Tibial artery (tissue), 4 donors: ENCODE data around the gene COLGALT1.
"Not testable (repeated sequence)": the region's sequence is repeated elsewhere in the genome, so short reads cannot be mapped to it uniquely, and the experiment has no call there.

ENCODE experiments used
- DNase-seq, 2 donors: peaks; one replicate each; pipeline ENCODE4 v3.0.0-alpha.2; 2019
- H3K27ac ChIP-seq, 2 donors: fragments of 200-600 bp; sonication (generic) in 1 of 2; 1 replicate in 1 of 2; 2 replicates in 1 of 2; pipeline ENCODE4 v1.5.1; 2018 to 2019; ENCODE audit warnings: mild to moderate bottlenecking in 1 of 2
- H3K27me3 ChIP-seq, 2 donors: fragments of 200-600 bp; sonication (generic) in 1 of 2; one replicate each; pipeline versions ENCODE4 v1.5.1 to v1.6.0; 2016 to 2019
- H3K36me3 ChIP-seq, 3 donors: fragments of 200-600 bp; sonication (generic) in 2 of 3; one replicate each; pipeline ENCODE4 v1.5.1; 2016 to 2019; ENCODE audit warnings: mild to moderate bottlenecking in 2 of 3
- H3K4me1 ChIP-seq, 4 donors: fragments of 200-600 bp; sonication (generic) in 2 of 4; 1 replicate in 3 of 4; 2 replicates in 1 of 4; pipeline ENCODE4 v1.5.1; 2016 to 2019
- H3K4me3 ChIP-seq, 2 donors: fragments of 200-600 bp; sonication (generic) in 1 of 2; 1 replicate in 1 of 2; 2 replicates in 1 of 2; pipeline ENCODE4 v1.5.1; 2018 to 2019; ENCODE audit warnings: mild to moderate bottlenecking in 2 of 2
- H3K9me3 ChIP-seq, 3 donors: fragments of 200-600 bp; sonication (generic) in 1 of 3; one replicate each; pipeline ENCODE4 v1.5.1; 2016 to 2019
- intact Hi-C: fragments of 100-400 bp; cut with DNase I; formaldehyde crosslinking; loops from one replicate; pipeline ENCODE4 v1.15.0; 2023; ENCODE audit warnings: low total_unique reads
- TF ChIP-seq, protein P1 (sequence below), 2 experiments: fragments of 200-600 bp in 1 of 2; fragments of 450-650 bp in 1 of 2; IDR thresholded peaks; one replicate each; pipeline ENCODE4 v1.5.1; 2017 to 2019; ENCODE audit warnings: antibody characterized with exemption in 2 of 2, mild to moderate bottlenecking in 1 of 2, moderate library complexity in 1 of 2

The COLGALT1 gene

DNA sequence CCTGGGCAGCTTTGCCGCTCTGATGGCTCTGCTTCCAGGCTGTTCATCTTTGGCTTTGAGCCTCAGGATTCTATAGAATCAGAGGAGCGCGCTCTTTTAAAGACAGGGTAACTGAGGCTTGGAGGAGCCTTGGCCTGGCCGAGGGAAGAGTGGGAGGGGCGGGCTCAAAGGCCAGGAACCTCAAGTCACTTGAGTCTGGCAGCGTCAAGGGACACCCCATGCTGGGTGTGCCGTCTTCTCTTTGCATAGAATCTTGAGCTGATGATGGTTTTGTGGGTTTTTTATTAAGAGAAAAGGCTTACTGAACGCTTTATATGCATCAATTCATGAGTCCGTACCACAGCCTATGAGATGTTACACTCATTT lies 42.9 kb upstream of the COLGALT1 start:
- TF ChIP-seq, protein P1, sequence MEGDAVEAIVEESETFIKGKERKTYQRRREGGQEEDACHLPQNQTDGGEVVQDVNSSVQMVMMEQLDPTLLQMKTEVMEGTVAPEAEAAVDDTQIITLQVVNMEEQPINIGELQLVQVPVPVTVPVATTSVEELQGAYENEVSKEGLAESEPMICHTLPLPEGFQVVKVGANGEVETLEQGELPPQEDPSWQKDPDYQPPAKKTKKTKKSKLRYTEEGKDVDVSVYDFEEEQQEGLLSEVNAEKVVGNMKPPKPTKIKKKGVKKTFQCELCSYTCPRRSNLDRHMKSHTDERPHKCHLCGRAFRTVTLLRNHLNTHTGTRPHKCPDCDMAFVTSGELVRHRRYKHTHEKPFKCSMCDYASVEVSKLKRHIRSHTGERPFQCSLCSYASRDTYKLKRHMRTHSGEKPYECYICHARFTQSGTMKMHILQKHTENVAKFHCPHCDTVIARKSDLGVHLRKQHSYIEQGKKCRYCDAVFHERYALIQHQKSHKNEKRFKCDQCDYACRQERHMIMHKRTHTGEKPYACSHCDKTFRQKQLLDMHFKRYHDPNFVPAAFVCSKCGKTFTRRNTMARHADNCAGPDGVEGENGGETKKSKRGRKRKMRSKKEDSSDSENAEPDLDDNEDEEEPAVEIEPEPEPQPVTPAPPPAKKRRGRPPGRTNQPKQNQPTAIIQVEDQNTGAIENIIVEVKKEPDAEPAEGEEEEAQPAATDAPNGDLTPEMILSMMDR (IDR thresholded peaks at IDR 0.05): no peak
- intact Hi-C loops: loop anchor here (5.0 kb wide), 1 partner anchor 45 kb away; the partner anchor contains the start of gene COLGALT1
- H3K9me3 ChIP-seq: peaks cover 0 to 6% (median 4%) of the 10 kb centered on the region in 3 donors
- peaks cover 0 to 31% (median 23%) of the 10 kb centered on the region in 4 donors for H3K4me1 ChIP-seq
- peaks cover 8 to 24% (median 18%) of the 10 kb centered on the region in 3 donors for H3K36me3 ChIP-seq
- no peak for DNase-seq
- H3K4me3 ChIP-seq: peak overlapping the region; percentile 64 to 83
- H3K27me3 ChIP-seq: no peaks in the 10 kb centered on the region
- H3K27ac ChIP-seq: peak overlapping the region; percentile 89 to 97

DNA sequence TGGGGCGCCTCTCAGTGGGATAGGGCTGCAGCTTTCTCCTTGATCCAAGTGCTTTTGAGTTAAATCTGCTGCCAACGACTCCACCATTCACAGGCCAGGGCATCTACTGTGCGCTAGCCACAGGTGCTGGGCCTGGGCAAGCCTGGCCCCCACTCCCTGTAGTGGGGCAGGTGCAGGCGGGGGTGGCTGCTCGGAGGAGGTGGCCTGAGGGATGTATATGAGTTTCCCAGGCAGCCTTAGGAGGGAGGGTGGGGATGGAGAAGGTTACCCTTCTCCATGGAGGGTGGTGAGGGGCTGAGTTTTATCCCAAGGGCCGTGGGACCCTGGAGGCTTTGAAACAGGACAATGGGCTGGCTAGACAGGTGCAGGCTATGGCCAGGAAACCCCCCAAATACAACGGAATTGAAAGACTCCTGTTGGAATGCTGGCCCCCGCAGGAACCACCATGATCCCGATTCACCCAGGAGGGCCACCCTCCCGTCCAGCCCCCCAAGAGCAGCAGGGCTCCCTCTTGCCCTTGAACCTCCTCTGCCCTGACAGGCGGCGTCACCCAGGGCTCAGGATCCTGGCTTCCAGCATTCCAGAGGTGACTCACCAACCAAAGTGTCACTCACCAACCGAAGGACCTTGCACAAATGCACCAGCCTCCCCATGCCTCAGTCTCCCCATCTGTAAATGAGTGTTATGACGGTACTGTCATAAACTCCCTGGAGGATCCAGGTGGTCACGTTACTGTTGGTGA lies 39.9 kb upstream of the COLGALT1 start:
- Histone ChIP-seq H3K27ac (no peak overlapping the region), H3K9me3 (peaks cover 0 to 15% (median 6%) of the 10 kb centered on the region in 3 donors), H3K27me3 (no peaks in the 10 kb centered on the region), H3K4me1 (peaks cover 0 to 21% (median 10%) of the 10 kb centered on the region in 4 donors), H3K4me3 (no peak overlapping the region), H3K36me3 (peaks cover 24 to 53% (median 43%) of the 10 kb centered on the region in 3 donors)
- TF ChIP-seq, protein P1 (IDR thresholded peaks at IDR 0.05): no peak
- intact Hi-C loops: no loop called here
- DNase-seq: no peak

- H3K36me3 ChIP-seq: peaks cover 30 to 64% (median 51%) of the 10 kb centered on the region in 3 donors
- no peak overlapping the region for H3K27ac ChIP-seq
- no peak for DNase-seq
- intact Hi-C loops: no loop called here
- TF ChIP-seq, protein P1 (IDR thresholded peaks at IDR 0.05): no peak
- H3K27me3 ChIP-seq: no peaks in the 10 kb centered on the region
- peaks cover 0 to 5% (median under 1%) of the 10 kb centered on the region in 4 donors for H3K4me1 ChIP-seq
- H3K9me3 ChIP-seq: peaks cover 0 to 15% (median 6%) of the 10 kb centered on the region in 3 donors
- no peak overlapping the region for H3K4me3 ChIP-seq
These were observed 37.6 kb upstream of the COLGALT1 start for GRCh38 chr19:17517898-17518297.

DNA sequence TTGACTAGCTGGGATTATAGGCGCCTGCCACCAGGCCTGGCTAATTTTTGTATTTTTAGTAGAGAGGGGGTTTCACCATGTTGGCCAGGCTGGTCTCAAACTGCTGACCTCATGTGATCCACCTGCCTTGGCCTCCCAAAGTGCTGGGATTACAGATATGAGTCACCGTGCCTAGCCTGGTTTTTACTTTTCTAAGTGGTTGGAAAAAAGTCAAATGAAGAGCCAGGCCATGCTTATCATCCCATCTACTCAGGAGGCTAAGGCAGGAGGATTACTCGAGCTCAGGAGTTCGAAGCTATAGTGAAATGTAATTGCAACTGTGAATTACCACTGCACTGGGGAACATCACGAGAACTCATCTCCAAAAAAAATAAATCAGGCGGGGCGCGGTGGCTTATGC lies 36.8 kb upstream of the COLGALT1 start:
- H3K27me3 ChIP-seq, DNase-seq, H3K4me3 ChIP-seq, H3K27ac ChIP-seq, intact Hi-C loops, H3K4me1 ChIP-seq: not testable (repeated sequence)
- peaks cover 30 to 64% (median 51%) of the 10 kb centered on the region in 3 donors for H3K36me3 ChIP-seq
- peaks cover 0 to 15% (median 6%) of the 10 kb centered on the region in 3 donors for H3K9me3 ChIP-seq

DNA sequence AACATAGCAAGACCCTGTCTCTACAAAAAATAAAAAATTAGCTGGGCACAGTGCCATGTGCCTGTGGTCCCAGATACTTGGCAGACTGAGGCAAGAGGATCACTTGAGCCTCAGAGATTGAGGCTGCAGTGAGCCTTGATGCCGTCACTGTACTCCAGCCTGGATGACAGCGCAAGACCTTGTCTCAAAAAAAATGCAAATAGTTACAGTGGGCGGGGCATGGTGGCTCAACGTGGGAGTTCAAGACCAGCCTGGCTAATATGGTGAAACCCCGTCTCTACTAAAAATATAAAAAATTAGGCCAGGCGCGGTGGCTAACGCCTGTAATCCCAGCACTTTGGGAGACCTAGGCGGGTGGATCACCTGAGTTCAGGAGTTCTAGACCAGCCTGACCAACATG lies 35.5 kb upstream of the COLGALT1 start:
- peaks cover 0 to 19% of the 10 kb centered on the region in 2 donors for H3K27me3 ChIP-seq
- peaks cover 0 to 15% (median 6%) of the 10 kb centered on the region in 3 donors for H3K9me3 ChIP-seq
- H3K4me1 ChIP-seq: peaks cover 0 to 5% (median 0%) of the 10 kb centered on the region in 4 donors
- no peak overlapping the region for H3K27ac ChIP-seq
- no peak overlapping the region for H3K4me3 ChIP-seq
- peaks cover 30 to 64% (median 51%) of the 10 kb centered on the region in 3 donors for H3K36me3 ChIP-seq
- intact Hi-C loops: no loop called here
- DNase-seq: no peak
- TF ChIP-seq, protein P1 (IDR thresholded peaks at IDR 0.05): no peak

DNA sequence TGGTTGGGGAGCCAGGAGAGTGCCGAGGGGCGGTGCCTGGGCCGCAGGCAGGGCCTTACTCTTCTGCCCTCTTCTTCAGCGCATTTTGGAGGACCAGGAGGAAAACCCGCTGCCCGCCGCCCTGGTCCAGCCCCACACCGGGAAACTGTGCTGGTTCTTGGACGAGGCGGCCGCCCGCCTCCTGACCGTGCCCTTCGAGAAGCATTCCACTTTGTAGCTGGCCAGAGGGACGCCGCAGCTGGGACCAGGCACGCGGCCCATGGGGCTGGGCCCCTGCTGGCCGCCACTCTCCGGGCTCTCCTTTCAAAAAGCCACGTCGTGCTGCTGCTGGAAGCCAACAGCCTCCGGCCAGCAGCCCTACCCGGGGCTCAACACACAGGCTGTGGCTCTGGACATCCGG lies 34.6 kb upstream of the COLGALT1 start:
- no peak for DNase-seq
- H3K27ac ChIP-seq: no peak overlapping the region
- TF ChIP-seq, protein P1 (IDR thresholded peaks at IDR 0.05): no peak
- intact Hi-C loops: no loop called here
- H3K4me3 ChIP-seq: no peak overlapping the region
- H3K36me3 ChIP-seq: peaks cover 30 to 57% (median 50%) of the 10 kb centered on the region in 3 donors
- H3K9me3 ChIP-seq: peaks cover 0 to 15% (median 6%) of the 10 kb centered on the region in 3 donors
- H3K27me3 ChIP-seq: peaks cover 0 to 27% of the 10 kb centered on the region in 2 donors
- H3K4me1 ChIP-seq: peaks cover 0 to 5% (median 0%) of the 10 kb centered on the region in 4 donors
